Large intestine (tissue), 3 donors: ENCODE data around the gene MDH2. TPM values are rescaled to one million over a fixed set of nuclear protein-coding genes. Genes with fewer than 3 reads are reported as not detected.
"Not testable (repeated sequence)": the region's sequence is repeated elsewhere in the genome, so short reads cannot be mapped to it uniquely, and the experiment has no call there.

Experiments
- DNase-seq, 2 donors: peaks; one replicate each; pipeline versions ENCODE4 v3.0.0 to v3.0.0-alpha.2; 2013
- H3K27ac ChIP-seq: one replicate; pipeline ENCODE4 v1.5.1; 2013; ENCODE audit warnings: low read length
- H3K27me3 ChIP-seq: 2 replicates; pipeline ENCODE4 v1.6.1; 2013; ENCODE audit warnings: low read length; ENCODE audit not compliant: control insufficient read depth, insufficient read depth
- H3K36me3 ChIP-seq: 2 replicates; pipeline ENCODE4 v1.6.1; 2013; ENCODE audit warnings: low read length; ENCODE audit not compliant: control insufficient read depth, insufficient read depth
- H3K4me1 ChIP-seq: one replicate; pipeline ENCODE4 v1.6.1; 2013; ENCODE audit warnings: low read length; ENCODE audit not compliant: control insufficient read depth, insufficient read depth
- H3K4me3 ChIP-seq: one replicate; pipeline ENCODE4 v1.5.1; 2013; ENCODE audit warnings: low read length
- H3K9me3 ChIP-seq: one replicate; pipeline ENCODE4 v1.6.1; 2013; ENCODE audit warnings: mild to moderate bottlenecking, low read depth, low read length, moderate library complexity; ENCODE audit not compliant: control insufficient read depth
- WGBS: methylation state at CpG from one replicate; pipeline ENCODE4 v1.1.5; 2013; ENCODE audit warnings: low lambda C conversion rate; ENCODE audit not compliant: insufficient coverage; 5-methylcytosine and 5-hydroxymethylcytosine counted together
- polyA plus RNA-seq: library from polyadenylated mRNA; unstranded; fragments of 120-200 nt; gene quantifications from one replicate; pipeline ENCODE4 v1.2.1, GENCODE V29; 2013

MDH2 gene
- polyA plus RNA-seq, 1 donor: 166 TPM

DNA sequence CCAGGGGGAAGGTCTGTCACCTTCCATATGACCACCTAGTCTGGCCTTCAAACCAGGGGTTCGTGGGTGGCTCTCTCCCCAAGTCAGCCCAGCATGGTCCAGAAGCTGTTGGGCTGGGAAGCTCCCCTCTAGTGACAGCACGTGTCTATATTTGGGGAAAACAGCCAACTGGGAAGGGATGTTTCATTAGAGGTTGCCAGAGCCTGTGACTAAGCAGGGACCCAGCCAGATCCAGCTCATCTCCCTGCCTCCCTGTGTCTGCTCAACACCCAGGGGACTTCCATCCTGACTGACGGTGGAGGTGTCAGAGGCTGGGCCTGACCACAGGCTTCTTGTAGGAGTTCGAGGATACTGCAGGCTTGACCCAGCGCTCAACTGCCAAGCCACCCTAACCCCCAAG, 10.6 kb upstream of the MDH2 start:
- WGBS: no CpG with 5 or more reads among the region's 5 CpGs
- H3K27me3 ChIP-seq: no peaks in the 10 kb centered on the region
- H3K9me3 ChIP-seq: no peaks in the 10 kb centered on the region
- H3K4me1 ChIP-seq: no peaks in the 10 kb centered on the region
- DNase-seq: no peak
- H3K36me3 ChIP-seq: peaks cover 8% of the 10 kb centered on the region
- H3K4me3 ChIP-seq: no peak overlapping the region
- no peak overlapping the region for H3K27ac ChIP-seq

DNA sequence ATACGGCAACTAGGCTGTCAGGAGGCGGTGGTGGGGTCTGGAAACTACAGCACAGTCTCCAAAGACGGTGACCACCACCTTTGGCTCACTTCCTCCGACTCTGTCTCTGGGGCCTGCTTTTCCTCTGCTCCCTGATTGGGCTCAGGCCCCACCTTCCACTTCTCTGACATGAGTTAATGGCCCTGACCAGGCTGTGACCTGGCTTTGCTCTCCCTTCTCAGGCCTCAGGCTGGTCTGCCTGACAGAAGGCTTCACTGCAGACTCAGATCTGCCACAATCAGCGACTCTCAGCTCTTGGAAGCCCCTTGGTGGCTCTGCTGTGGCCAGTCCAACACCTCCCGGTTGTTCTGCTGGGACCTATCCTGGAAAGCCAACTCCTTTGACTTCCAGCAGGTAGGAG, 7.8 kb upstream of the MDH2 start:
- no CpG with 5 or more reads among the region's 6 CpGs for WGBS
- Histone ChIP-seq H3K9me3 (no peaks in the 10 kb centered on the region), H3K36me3 (peaks cover 15% of the 10 kb centered on the region), H3K27me3 (no peaks in the 10 kb centered on the region), H3K4me1 (no peaks in the 10 kb centered on the region), H3K4me3 (no peak overlapping the region), H3K27ac (no peak overlapping the region)
- no peak for DNase-seq

DNA sequence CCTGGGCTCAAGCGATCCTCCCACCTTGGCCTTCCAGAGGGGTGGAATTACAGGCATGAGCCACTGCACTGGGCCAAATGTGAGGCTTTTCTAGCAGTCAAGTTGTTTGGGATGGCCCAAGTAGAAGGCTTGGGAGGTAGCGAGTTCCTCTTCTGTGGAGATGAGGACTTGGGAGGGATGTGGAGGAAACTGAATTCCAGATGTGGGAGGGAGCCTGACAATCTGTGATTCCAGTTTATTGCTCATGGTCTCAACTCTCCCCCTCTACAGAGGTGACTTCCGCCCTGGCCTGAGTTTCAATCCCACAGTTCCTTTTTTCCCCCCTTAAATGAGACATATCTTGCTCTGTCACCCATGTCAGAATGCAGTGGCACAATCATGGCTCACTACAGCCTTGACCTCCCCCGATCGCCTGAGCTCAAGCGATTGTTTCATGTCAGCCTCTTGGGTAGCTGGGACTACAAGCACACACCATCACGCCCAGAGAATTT, 3.5 kb upstream of the MDH2 start:
- 100% methylated on average over 1 of the region's 7 CpGs for WGBS
- no peak overlapping the region for H3K27ac ChIP-seq
- DNase-seq: no peak
- H3K4me3 ChIP-seq: no peak overlapping the region
- H3K4me1 ChIP-seq: peaks cover 3% of the 10 kb centered on the region
- H3K27me3 ChIP-seq: no peaks in the 10 kb centered on the region
- H3K36me3 ChIP-seq: peaks cover 15% of the 10 kb centered on the region
- H3K9me3 ChIP-seq: no peaks in the 10 kb centered on the region

DNA sequence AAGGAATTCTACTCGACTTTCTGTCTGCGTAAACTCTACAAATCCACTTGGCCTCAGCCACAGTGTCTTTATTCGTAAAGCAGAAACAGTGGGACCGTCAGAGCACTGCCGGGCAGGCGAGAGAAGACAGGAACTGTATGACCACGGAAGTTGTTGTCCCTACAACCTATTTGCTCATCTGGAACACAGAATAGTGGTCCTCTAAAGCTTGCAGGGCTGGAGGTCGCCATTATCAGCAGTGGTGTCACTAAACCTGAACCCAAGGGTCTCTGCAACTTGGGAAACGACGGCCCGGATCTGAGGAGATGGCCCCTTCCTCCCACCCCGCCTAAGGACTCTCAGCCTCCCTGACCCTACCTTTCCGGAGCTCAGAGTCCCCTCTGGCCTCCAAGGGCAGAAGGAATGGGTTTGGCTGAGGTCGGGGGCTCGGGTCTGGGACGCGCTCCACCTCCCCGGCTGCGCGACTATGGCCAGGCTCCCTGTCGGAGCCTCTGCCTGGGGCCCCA, 548 bp upstream of the MDH2 start:
- peaks cover 15% of the 10 kb centered on the region for H3K36me3 ChIP-seq
- H3K4me1 ChIP-seq: peaks cover 3% of the 10 kb centered on the region
- no peaks in the 10 kb centered on the region for H3K9me3 ChIP-seq
- WGBS: no CpG with 5 or more reads among the region's 21 CpGs
- H3K27me3 ChIP-seq: no peaks in the 10 kb centered on the region
- H3K27ac ChIP-seq: peak overlapping the region; percentile 78
- DNase-seq: no peak
- H3K4me3 ChIP-seq: peak overlapping the region; percentile 98

DNA sequence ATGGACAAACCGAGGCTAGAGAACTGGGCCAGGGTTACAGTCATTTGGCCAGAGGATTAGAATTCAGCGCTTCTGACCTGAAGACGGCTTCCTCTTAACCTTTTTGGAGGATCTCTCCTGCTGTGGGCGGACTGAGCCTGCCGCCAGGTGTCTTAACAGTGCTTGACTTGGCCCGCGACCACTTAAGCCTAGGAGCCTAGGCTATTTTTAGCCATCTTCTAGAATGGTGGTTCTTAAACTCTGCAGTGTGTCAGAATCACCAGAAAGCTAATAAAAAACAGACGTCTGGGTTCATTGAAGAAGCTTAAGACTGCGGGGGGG, 722 bp downstream of the MDH2 start:
- Histone ChIP-seq H3K9me3 (no peaks in the 10 kb centered on the region), H3K36me3 (peaks cover 24% of the 10 kb centered on the region), H3K27me3 (no peaks in the 10 kb centered on the region), H3K4me1 (peaks cover 5% of the 10 kb centered on the region), H3K27ac (peak overlapping the region; percentile 78), H3K4me3 (peak overlapping the region; percentile 98)
- no CpG with 5 or more reads among the region's 9 CpGs for WGBS
- DNase-seq: no peak

DNA sequence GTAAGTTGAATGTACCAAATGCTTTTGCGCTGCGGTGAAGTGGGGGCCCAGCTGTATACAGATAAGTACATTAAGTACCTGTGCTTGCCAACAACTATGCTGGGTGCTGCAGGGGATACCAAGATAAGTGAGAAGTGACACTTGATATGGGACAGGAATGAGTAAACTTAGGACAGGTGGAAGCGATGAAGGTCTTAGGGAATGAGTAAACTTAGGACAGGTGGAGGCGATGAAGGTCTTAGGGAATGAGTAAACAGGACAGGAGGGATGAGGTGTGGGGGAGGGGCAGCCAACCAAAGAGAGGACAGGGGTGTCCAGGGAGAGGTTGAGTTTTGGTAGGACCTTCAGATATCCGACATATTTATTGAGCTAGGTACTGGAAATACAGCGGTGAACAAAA, 1.4 kb downstream of the MDH2 start:
- H3K27ac ChIP-seq: no peak overlapping the region
- H3K4me3 ChIP-seq: peak overlapping the region; percentile 98
- H3K9me3 ChIP-seq: no peaks in the 10 kb centered on the region
- WGBS: 77% methylated on average over 5 of the region's 6 CpGs
- H3K4me1 ChIP-seq: peaks cover 12% of the 10 kb centered on the region
- no peaks in the 10 kb centered on the region for H3K27me3 ChIP-seq
- H3K36me3 ChIP-seq: peaks cover 24% of the 10 kb centered on the region
- DNase-seq: no peak

DNA sequence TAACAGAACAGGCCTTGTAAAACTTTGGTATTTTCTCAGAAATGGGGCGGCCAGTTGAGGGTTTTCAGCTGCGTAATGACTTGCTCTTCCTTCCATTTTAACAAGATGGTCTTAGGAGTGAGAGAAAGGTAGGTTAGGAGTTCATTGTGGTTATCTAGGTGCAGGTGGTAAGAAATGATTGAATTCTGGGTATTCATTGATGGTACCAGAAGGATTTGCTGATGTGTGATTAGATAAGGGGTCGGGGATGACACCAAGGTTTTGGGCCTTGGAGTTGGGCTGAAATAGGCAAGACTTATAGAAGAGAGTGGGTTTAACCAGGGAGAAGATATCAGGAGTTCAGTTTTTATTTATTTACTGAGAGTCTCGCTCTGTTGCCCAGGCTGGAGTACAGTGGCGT, 2.6 kb downstream of the MDH2 start:
- no peak overlapping the region for H3K4me3 ChIP-seq
- peaks cover 25% of the 10 kb centered on the region for H3K36me3 ChIP-seq
- H3K4me1 ChIP-seq: peaks cover 17% of the 10 kb centered on the region
- no peaks in the 10 kb centered on the region for H3K9me3 ChIP-seq
- no peak overlapping the region for H3K27ac ChIP-seq
- no peaks in the 10 kb centered on the region for H3K27me3 ChIP-seq
- 83% methylated on average over 1 of the region's 5 CpGs for WGBS
- DNase-seq: no peak

DNA sequence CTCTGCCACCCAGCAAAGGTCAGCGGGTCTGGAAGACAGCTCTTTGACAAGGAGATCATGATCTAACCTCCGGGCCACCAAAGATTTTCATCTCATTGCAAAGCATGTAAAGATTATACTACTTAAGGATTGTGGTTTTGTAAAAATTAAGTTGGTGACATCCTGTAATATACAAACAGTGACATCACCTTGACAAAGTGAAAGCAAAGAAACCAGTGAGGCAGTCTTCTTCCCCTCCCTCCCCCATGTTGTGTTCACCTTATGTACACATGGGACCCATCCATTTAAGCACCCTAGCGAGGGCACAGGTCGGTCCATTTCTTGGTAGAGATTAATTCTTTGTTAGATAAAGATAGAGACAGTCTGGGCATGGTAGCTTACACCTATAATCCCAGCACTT, 3.9 kb downstream of the MDH2 start:
- 60% methylated on average over 1 of the region's 4 CpGs for WGBS
- peaks cover 31% of the 10 kb centered on the region for H3K36me3 ChIP-seq
- H3K27ac ChIP-seq: no peak overlapping the region
- no peaks in the 10 kb centered on the region for H3K27me3 ChIP-seq
- H3K4me3 ChIP-seq: no peak overlapping the region
- DNase-seq: peak; percentile 22 to 56
- peaks cover 17% of the 10 kb centered on the region for H3K4me1 ChIP-seq
- H3K9me3 ChIP-seq: no peaks in the 10 kb centered on the region

DNA sequence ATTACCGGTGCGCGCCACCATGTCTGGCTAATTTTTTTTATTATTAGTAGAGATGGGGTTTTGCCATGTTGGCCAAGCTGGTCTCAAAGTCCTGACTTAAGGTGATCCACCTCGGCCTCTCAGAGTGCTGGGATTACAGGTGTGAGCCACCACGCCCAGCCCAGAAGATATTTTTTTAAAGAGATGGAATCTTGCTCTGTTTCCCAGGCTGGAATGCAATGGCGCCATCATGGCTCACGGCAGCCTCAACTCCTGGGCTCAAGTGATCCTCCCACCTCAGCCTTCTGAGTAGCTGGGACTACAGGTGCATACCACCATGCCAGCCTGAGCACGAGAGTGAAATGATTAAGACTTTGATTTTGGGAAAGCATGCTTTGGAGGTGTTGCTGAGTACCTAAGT, 4.8 kb downstream of the MDH2 start:
- not testable (repeated sequence) for H3K27ac ChIP-seq, H3K4me3 ChIP-seq, DNase-seq, H3K27me3 ChIP-seq, H3K9me3 ChIP-seq
- Histone ChIP-seq H3K4me1 (peaks cover 25% of the 10 kb centered on the region), H3K36me3 (peaks cover 39% of the 10 kb centered on the region)
- no CpG with 5 or more reads among the region's 8 CpGs for WGBS

DNA sequence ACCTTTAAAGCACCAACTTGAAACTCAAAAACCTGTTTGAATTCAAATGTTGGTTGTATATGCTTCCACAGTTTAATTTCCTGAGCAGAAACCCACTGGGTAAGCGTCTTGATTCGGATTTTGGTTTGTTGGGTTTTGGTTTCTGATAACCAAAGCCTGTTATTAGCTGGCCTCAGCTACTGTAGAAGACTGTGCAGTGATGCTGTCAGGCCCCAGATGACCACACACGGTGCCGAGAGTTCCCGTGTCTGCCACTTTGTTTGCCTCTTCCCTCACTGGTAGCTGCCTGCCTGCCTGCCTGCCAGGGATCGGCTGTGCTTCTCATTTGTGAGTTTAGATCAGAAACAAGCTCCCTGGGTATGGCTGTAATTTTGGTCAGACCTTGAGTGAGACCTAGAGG, 5.6 kb downstream of the MDH2 start:
- no peaks in the 10 kb centered on the region for H3K27me3 ChIP-seq
- peak overlapping the region; percentile 39 for H3K27ac ChIP-seq
- no peak for DNase-seq
- no CpG with 5 or more reads among the region's 6 CpGs for WGBS
- peaks cover 27% of the 10 kb centered on the region for H3K4me1 ChIP-seq
- H3K36me3 ChIP-seq: peaks cover 47% of the 10 kb centered on the region
- no peak overlapping the region for H3K4me3 ChIP-seq
- no peaks in the 10 kb centered on the region for H3K9me3 ChIP-seq
